ENCODE results near the gene HNRNPA0. TPM values are rescaled to one million over a fixed set of nuclear protein-coding genes. Genes with fewer than 3 reads are reported as not detected.

HNRNPA0 gene
- total RNA-seq, 4 donors from 2014 or later, result 9.7 to 16.9 (median 12.8) TPM

DNA sequence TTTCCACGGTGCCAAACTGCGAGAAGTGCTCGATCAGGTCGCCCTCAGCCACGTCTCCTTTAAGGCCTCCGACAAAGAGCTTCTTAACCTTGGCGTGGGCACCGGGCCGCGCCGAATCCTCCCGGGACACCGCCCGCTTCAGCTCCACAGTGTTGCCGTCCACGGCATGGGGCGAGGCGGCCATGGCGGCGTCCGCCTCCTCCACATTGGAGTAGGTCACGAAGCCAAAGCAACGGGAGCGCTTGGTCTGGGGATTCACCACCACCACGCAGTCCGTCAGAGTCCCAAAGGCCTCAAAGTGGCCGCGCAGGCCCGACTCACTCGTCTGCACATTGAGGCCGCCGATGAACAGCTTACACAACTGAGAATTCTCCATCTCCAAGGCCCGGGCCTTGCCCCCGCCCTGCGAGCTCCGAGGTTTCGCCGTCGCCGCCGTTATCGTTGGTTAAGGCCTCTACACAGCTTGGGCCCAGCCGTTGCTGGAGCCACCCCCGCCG, 424 bp downstream of the HNRNPA0 start:
- DNase-seq (ENCODE audit: low spot score) (peak; percentile 29), ATAC-seq (ENCODE audit: low FRiP score) (peak; percentile 28)
- TF ChIP-seq, protein P1, sequence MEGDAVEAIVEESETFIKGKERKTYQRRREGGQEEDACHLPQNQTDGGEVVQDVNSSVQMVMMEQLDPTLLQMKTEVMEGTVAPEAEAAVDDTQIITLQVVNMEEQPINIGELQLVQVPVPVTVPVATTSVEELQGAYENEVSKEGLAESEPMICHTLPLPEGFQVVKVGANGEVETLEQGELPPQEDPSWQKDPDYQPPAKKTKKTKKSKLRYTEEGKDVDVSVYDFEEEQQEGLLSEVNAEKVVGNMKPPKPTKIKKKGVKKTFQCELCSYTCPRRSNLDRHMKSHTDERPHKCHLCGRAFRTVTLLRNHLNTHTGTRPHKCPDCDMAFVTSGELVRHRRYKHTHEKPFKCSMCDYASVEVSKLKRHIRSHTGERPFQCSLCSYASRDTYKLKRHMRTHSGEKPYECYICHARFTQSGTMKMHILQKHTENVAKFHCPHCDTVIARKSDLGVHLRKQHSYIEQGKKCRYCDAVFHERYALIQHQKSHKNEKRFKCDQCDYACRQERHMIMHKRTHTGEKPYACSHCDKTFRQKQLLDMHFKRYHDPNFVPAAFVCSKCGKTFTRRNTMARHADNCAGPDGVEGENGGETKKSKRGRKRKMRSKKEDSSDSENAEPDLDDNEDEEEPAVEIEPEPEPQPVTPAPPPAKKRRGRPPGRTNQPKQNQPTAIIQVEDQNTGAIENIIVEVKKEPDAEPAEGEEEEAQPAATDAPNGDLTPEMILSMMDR (IDR thresholded peaks at IDR 0.05), result no peak

DNA sequence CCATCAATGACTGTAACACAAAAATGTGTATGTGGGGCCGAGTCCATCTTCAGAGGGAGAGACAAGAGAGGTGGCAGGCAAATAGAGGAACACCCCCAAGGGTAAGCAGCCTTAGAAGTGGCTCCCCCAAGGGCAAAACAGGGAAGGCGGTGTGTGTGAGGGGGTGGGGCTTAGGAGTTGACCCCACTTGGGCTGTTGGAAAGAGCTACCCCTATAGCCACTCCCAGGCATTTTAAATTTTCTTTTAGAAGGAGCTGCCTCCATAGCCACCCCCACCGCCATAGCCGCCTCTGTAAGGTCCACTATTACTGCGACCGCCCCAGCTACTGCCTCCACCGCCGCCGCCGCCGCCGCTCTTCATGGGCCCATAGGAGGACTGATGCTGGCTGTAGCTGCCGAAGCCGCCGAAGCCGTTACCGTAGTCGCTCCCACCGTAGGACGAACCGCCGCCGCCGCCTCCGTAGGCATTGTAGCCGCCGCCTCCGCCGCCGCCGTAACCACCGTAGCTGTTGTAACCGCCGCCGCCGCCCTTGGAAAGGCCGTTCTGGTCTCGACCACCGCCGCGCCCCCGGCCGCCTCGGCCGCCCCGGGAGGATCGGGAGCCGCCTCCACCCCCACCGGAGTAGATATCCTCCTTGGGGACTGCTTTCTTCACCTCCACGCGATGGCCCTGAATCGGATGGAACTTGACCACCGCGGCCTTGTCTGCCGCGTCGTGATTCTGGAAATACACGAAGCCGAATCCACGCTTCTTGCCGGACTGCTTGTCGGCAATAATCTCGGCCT, 1.1 kb downstream of the HNRNPA0 start:
- DNase-seq (ENCODE audit: low spot score) (no peak), ATAC-seq (ENCODE audit: low FRiP score) (no peak)

DNA sequence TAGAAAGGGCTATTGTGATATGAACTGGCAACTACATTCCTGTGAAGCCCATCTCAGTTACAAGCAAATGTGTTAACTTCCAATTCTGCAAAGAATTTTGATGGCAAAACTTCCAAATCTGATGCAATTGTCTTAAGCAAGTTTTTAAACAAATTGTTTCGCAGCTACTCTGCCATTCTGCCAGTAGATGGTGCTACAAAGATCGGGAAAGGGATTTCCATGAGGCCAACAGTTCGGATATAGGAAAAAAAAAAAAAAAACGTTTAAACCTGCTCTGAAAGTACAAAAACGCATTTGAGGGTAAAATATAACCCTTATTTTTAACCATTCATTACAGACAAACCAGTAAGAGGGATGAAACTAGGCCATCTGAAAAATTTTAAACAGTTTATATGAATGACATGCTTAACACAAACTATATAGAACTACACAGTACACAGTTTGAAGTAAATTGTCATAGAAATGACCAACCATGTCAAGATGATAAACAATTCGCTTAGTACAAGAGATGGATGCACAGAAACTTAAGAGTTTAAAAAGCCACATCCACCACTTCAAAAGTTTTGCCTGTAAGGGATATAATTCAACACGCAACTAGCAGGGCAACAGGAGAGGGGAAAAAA, 2.2 kb downstream of the HNRNPA0 start:
- DNase-seq (ENCODE audit: low spot score) (no peak), ATAC-seq (ENCODE audit: low FRiP score) (no peak)
- TF ChIP-seq, protein P1 (IDR thresholded peaks at IDR 0.05), result no peak

More for the DNA sequence above, 1.1 kb downstream of the HNRNPA0 start:
- TF ChIP-seq, protein P1 (IDR thresholded peaks at IDR 0.05), result no peak

DNA sequence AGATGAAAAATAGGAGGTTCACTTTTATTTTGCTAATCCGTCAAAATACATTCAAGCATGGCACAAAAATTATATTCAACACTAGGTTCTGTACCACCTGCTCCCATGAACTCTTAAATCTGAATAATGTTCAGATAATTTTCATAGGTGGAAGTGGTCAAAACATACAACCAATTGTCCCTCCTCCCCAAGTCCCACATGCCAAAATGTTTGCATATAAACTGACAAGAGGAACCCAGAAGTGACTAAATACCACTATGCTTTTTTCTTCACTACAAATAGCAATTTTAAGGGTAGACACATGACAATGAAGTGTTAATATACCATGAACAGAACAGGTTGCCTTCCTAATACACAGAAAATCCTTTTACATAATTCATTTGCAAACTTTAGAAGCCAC, 3.7 kb downstream of the HNRNPA0 start:
- TF ChIP-seq, protein P1 (IDR thresholded peaks at IDR 0.05), result no peak
- ATAC-seq (ENCODE audit: low FRiP score), result no peak
- DNase-seq (ENCODE audit: low spot score), result no peak

DNA sequence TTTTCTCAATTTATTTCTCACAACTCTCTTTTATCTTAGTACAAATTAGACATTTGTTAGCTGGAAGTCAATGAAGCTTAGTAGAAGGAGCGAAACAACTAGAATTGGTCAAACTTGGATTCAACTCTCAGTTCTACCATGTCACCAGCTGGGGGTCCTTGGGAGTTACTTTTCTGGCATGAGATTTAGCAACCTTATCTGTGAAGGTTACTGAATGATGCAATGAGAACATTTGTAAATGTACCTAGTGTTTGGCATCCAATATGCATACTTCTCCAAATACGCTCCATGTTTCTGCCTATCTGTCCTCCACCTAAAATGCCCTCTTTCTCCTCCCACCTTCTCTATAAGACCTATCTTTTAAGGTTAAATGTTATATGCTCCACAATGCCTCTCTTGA, 6.3 kb downstream of the HNRNPA0 start:
- ATAC-seq (ENCODE audit: low FRiP score) (no peak), DNase-seq (ENCODE audit: low spot score) (no peak)
- TF ChIP-seq, protein P1 (IDR thresholded peaks at IDR 0.05), result no peak

DNA sequence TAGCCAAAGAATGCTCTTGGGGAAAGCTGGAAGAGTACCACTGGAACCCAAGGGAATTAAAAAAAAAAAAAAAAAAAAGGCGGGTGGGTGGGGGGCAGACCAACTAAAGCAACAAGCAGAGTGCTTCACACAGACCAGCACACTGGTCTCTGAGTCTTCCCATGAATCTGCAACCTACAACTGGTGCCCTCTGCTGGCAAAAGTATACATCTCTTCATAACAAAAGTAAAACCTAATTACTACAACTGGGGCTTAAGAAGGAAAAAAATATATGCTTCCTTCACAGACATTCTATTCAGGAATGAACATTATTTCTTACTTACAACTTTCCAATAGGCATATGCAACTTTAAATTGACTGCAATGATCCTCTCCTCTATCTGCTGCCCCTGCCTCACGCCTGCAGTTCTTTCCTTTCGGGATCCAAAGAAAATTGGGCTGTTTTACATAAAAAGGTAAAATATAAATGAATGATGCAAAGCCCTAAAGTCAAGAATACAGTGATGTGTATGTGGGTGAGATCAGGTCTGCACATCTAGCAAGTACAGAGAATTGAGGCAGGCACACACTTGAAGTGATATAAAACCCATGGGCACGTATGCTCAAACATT, 11.0 kb downstream of the HNRNPA0 start:
- peak; percentile 45 for ATAC-seq (ENCODE audit: low FRiP score)
- TF ChIP-seq, protein P1 (IDR thresholded peaks at IDR 0.05), result peak in 1 of 3 donors; percentile 17
- no peak for DNase-seq (ENCODE audit: low spot score)

Data from omental fat pad (tissue), 4 donors.